A673 (cell line): ENCODE data around the gene PLCD3.

ENCODE experiments used
- CTCF ChIP-seq: fragments of 300-800, 200-600 bp; sonication (generic); conservative IDR thresholded peaks from 2 replicates; pipeline ENCODE4 v1.5.1; 2017; ENCODE audit warnings: low read depth, mild to moderate bottlenecking, antibody characterized with exemption, low read length, moderate library complexity, mixed read lengths
- EZH2 ChIP-seq: fragments of 200-600 bp; sonication (generic); IDR thresholded peaks from 2 replicates; pipeline ENCODE4 v1.6.1; 2017; ENCODE audit warnings: borderline replicate concordance, low read depth, mild to moderate bottlenecking, mixed read lengths, antibody characterized with exemption, low read length; ENCODE audit not compliant: poor library complexity, severe bottlenecking

GRCh38 chr17:45123930-45124796 lies 8.2 kb downstream of the PLCD3 start:
- no peak for TF ChIP-seq CTCF
- TF ChIP-seq EZH2: no peak
